GF-D8 (cell line): Measurements from ENCODE around the gene EXD3.

ENCODE experiments used
- DNase-seq: peaks from one replicate; lab custom pipeline; 2025; lab: John Stamatoyannopoulos, UW

The EXD3 gene

GRCh38 chr9:137447722-137448601, 25.0 kb upstream of the EXD3 start:
- no peak for DNase-seq

- no peak for DNase-seq
Measured at GRCh38 chr9:137446851-137447471, 24.0 kb upstream of the EXD3 start.

GRCh38 chr9:137445930-137446431, 23.0 kb upstream of the EXD3 start:
- DNase-seq: no peak

- DNase-seq: no peak
Measured at GRCh38 chr9:137445275-137445807, 22.4 kb upstream of the EXD3 start.

- no peak for DNase-seq
Measured at GRCh38 chr9:137444106-137444790, 21.3 kb upstream of the EXD3 start.

- no peak for DNase-seq
Measured at GRCh38 chr9:137441935-137442321, 19.0 kb upstream of the EXD3 start.

GRCh38 chr9:137441289-137441934, 18.4 kb upstream of the EXD3 start, which contains the start of gene ENTPD8:
TSS of gene ENTPD8 (minus strand) at chr9:137441357. CDS start at chr9:137438285, 3,072 bp downstream.
- DNase-seq: no peak

GRCh38 chr9:137439158-137439714, 16.3 kb upstream of the EXD3 start:
- no peak for DNase-seq

GRCh38 chr9:137438591-137439157, 15.7 kb upstream of the EXD3 start:
- no peak for DNase-seq

- no peak for DNase-seq
Measured at GRCh38 chr9:137437691-137438590, 15.0 kb upstream of the EXD3 start.

GRCh38 chr9:137436761-137437600, 14.0 kb upstream of the EXD3 start:
- no peak for DNase-seq

- DNase-seq: no peak
Measured at GRCh38 chr9:137435980-137436760, 13.2 kb upstream of the EXD3 start.

- DNase-seq: no peak
Measured at GRCh38 chr9:137435381-137435891, 12.5 kb upstream of the EXD3 start.

- DNase-seq: no peak
Measured at GRCh38 chr9:137434498-137435380, 11.8 kb upstream of the EXD3 start.

- no peak for DNase-seq
Measured at GRCh38 chr9:137433916-137434431, 11.0 kb upstream of the EXD3 start.

- no peak for DNase-seq
Measured at GRCh38 chr9:137433349-137433915, 10.5 kb upstream of the EXD3 start.
